ENCODE measurements around the gene MCF2L.

GRCh38 chr13:113110048-113110851, 141.2 kb downstream of the MCF2L start:
- no peak for TF ChIP-seq CTCF (IDR thresholded peaks at IDR 0.05)
- no peak for TF ChIP-seq POLR2A (IDR thresholded peaks at IDR 0.05)

All from body of pancreas (tissue), 4 donors.